Neural cell (in vitro differentiated cells): ENCODE data around the gene SLC6A9.

Experiments
- CTCF ChIP-seq: fragments of 450-650 bp; IDR thresholded peaks from 2 replicates; pipeline ENCODE4 v1.5.1; 2014; ENCODE audit warnings: antibody characterized with exemption, mild to moderate bottlenecking, moderate library complexity; ENCODE audit not compliant: poor library complexity, severe bottlenecking
- MXI1 ChIP-seq: fragments of 450-650 bp; conservative IDR thresholded peaks from 2 replicates; pipeline ENCODE4 v1.6.1; 2014; ENCODE audit warnings: antibody characterized with exemption, mild to moderate bottlenecking; ENCODE audit not compliant: poor library complexity, severe bottlenecking
- POLR2AphosphoS5 ChIP-seq: IDR thresholded peaks from 2 replicates; pipeline ENCODE4 v1.6.1; 2012
- RAD21 ChIP-seq: fragments of 450-650 bp; conservative IDR thresholded peaks from 2 replicates; pipeline ENCODE4 v1.6.1; 2014; ENCODE audit warnings: antibody characterized with exemption, mild to moderate bottlenecking, moderate library complexity
- REST ChIP-seq: IDR thresholded peaks from 2 replicates; pipeline ENCODE4 v1.6.1; 2012; ENCODE audit warnings: borderline replicate concordance

- no peak for TF ChIP-seq POLR2AphosphoS5
- no peak for TF ChIP-seq CTCF
- no peak for TF ChIP-seq REST
- no peak for TF ChIP-seq RAD21
- no peak for TF ChIP-seq MXI1
Observed at GRCh38 chr1:44019466-44019948, 11.8 kb downstream of the SLC6A9 start.
